Esophagus muscularis mucosa (tissue), 4 donors: Measurements from ENCODE around the gene STOX2. TPM values are rescaled to one million over a fixed set of nuclear protein-coding genes. Genes with fewer than 3 reads are reported as not detected.

Source experiments
- DNase-seq: peaks from one replicate; pipeline ENCODE4 v3.0.0-alpha.2; 2017; ENCODE audit errors: extremely low spot score
- H3K27ac ChIP-seq, 4 donors: fragments of 200-600 bp; sonication (generic); replicated peaks in 1 of 4; 1 replicate in 3 of 4; 2 replicates in 1 of 4; pipeline ENCODE4 v1.5.1; 2016 to 2019; ENCODE audit warnings: mild to moderate bottlenecking in 1 of 4
- H3K27me3 ChIP-seq, 4 donors: fragments of 200-600 bp; sonication (generic); one replicate each; pipeline versions ENCODE4 v1.5.1 to v1.6.0; 2016 to 2019
- H3K36me3 ChIP-seq, 4 donors: fragments of 200-600 bp; sonication (generic); one replicate each; pipeline ENCODE4 v1.5.1; 2016 to 2019
- H3K4me1 ChIP-seq, 4 donors: fragments of 200-600 bp; sonication (generic); one replicate each; pipeline ENCODE4 v1.5.1; 2016 to 2019
- H3K4me3 ChIP-seq, 4 donors: fragments of 200-600 bp; sonication (generic); 1 replicate in 2 of 4; 2 replicates in 2 of 4; pipeline ENCODE4 v1.5.1; 2016 to 2019; ENCODE audit warnings: mild to moderate bottlenecking in 4 of 4, moderate library complexity in 1 of 4
- H3K9me3 ChIP-seq, 4 donors: fragments of 200-600 bp; sonication (generic); 1 replicate in 3 of 4; 2 replicates in 1 of 4; pipeline ENCODE4 v1.5.1; 2016 to 2019
- EP300 ChIP-seq: sonication (generic); formaldehyde crosslinking; IDR thresholded peaks from one replicate; pipeline ENCODE4 v1.6.1; 2017; ENCODE audit warnings: antibody characterized with exemption
- POLR2A ChIP-seq: fragments of 450-650 bp; IDR thresholded peaks from one replicate; pipeline ENCODE4 v1.6.1; 2017; ENCODE audit warnings: antibody characterized with exemption, moderate library complexity, mild to moderate bottlenecking, low read depth
- POLR2AphosphoS5 ChIP-seq, 2 donors: sonication (generic); formaldehyde crosslinking; IDR thresholded peaks; one replicate each; pipeline ENCODE4 v1.6.1; 2017; ENCODE audit warnings: antibody characterized with exemption in 2 of 2
- WGBS: methylation state at CpG from one replicate; pipeline ENCODE4 v1.1.5; 2018; 5-methylcytosine and 5-hydroxymethylcytosine counted together
- intact Hi-C: fragments of 100-400 bp; cut with DNase I; formaldehyde crosslinking; loops from one replicate; pipeline ENCODE4 v1.15.1; 2023
- total RNA-seq, 4 donors: library from RNA; depleted of rRNA; stranded (reverse); fragments of >200 nt; gene quantifications; one replicate each; pipeline versions ENCODE4 v1.1.0 to v1.2.1, GENCODE V29; 2016
- TF ChIP-seq, protein P1 (sequence below), 3 experiments: fragments of 200-600 bp in 2 of 3; fragments of 450-650 bp in 1 of 3; sonication (generic) in 2 of 3; IDR thresholded peaks; one replicate each; pipeline ENCODE4 v1.5.1; 2017 to 2019; ENCODE audit warnings: antibody characterized with exemption in 3 of 3, mild to moderate bottlenecking in 2 of 3, moderate library complexity in 1 of 3

STOX2 gene
- total RNA-seq, 4 donors from 2014 or later: 7.0 to 11.7 (median 10.5) TPM

DNA sequence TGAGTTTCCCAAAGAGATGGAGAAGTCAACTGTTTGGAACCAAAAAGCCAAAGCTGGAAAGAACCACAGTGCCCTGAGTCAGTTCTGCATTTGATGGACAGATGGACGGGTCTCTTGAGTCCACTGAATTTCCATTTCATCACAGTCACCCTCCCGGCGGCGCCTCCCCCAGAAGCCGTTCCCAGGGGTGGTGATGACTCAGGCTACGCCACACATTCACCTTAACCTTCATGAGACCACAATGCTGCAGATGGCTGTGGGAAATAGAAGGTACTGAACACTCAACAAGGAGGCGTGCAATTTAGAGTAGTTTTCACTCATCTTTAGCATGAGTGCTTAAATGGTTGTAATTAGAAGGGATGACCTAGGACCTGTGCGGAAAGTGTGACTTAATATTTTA lies 61.3 kb downstream of the STOX2 start:
- Histone ChIP-seq H3K9me3 (no peaks in the 10 kb centered on the region), H3K36me3 (no peaks in the 10 kb centered on the region), H3K27ac (no peak overlapping the region), H3K27me3 (no peaks in the 10 kb centered on the region), H3K4me3 (no peak overlapping the region), H3K4me1 (peaks cover under 1 to 8% (median 4%) of the 10 kb centered on the region in 4 donors)
- 89% methylated on average over 8 of the region's 8 CpGs for WGBS
- TF ChIP-seq POLR2AphosphoS5 (IDR thresholded peaks at IDR 0.05) (no peak), POLR2A (no peak), EP300 (no peak)
- TF ChIP-seq, protein P1, sequence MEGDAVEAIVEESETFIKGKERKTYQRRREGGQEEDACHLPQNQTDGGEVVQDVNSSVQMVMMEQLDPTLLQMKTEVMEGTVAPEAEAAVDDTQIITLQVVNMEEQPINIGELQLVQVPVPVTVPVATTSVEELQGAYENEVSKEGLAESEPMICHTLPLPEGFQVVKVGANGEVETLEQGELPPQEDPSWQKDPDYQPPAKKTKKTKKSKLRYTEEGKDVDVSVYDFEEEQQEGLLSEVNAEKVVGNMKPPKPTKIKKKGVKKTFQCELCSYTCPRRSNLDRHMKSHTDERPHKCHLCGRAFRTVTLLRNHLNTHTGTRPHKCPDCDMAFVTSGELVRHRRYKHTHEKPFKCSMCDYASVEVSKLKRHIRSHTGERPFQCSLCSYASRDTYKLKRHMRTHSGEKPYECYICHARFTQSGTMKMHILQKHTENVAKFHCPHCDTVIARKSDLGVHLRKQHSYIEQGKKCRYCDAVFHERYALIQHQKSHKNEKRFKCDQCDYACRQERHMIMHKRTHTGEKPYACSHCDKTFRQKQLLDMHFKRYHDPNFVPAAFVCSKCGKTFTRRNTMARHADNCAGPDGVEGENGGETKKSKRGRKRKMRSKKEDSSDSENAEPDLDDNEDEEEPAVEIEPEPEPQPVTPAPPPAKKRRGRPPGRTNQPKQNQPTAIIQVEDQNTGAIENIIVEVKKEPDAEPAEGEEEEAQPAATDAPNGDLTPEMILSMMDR (IDR thresholded peaks at IDR 0.05): no peak
- no peak for DNase-seq
- intact Hi-C loops: no loop called here

- Histone ChIP-seq H3K9me3 (no peaks in the 10 kb centered on the region), H3K4me1 (peaks cover 0 to 12% (median 0%) of the 10 kb centered on the region in 4 donors), H3K27me3 (no peaks in the 10 kb centered on the region), H3K36me3 (no peaks in the 10 kb centered on the region), H3K4me3 (no peak overlapping the region), H3K27ac (no peak overlapping the region)
- 94% methylated on average over 11 of the region's 11 CpGs for WGBS
- TF ChIP-seq EP300: no peak
- no peak for DNase-seq
- intact Hi-C loops: no loop called here
Observed at GRCh38 chr4:183967266-183967665, 62.2 kb downstream of the STOX2 start.

DNA sequence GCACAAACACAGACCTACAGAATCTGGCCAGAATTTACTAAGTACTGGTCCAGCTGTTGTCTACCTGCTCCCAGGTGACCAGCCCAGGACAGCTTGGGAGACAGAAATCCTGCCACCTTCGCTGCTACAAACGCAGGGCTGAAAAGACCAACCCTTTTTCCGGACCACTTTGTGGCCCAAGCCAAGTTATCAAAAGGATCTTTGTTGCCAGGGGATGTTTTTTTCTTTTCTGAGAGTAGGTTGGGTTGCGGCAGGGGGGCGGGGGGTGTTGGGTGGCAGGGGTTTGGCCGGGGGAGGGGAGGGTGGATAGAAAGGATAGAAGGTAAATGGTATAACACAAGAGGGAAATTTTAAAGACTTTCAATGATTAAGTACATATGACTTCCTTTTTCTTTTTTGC lies 63.4 kb downstream of the STOX2 start:
- H3K9me3 ChIP-seq: no peaks in the 10 kb centered on the region
- TF ChIP-seq POLR2A (no peak), POLR2AphosphoS5 (IDR thresholded peaks at IDR 0.05) (no peak), EP300 (no peak)
- TF ChIP-seq, protein P1 (IDR thresholded peaks at IDR 0.05): no peak
- no peak for DNase-seq
- H3K27me3 ChIP-seq: no peaks in the 10 kb centered on the region
- no peak overlapping the region for H3K27ac ChIP-seq
- WGBS: 64% methylated on average over 6 of the region's 6 CpGs
- no peaks in the 10 kb centered on the region for H3K36me3 ChIP-seq
- peaks cover 0 to 14% (median 0%) of the 10 kb centered on the region in 4 donors for H3K4me1 ChIP-seq
- intact Hi-C loops: no loop called here
- no peak overlapping the region for H3K4me3 ChIP-seq

DNA sequence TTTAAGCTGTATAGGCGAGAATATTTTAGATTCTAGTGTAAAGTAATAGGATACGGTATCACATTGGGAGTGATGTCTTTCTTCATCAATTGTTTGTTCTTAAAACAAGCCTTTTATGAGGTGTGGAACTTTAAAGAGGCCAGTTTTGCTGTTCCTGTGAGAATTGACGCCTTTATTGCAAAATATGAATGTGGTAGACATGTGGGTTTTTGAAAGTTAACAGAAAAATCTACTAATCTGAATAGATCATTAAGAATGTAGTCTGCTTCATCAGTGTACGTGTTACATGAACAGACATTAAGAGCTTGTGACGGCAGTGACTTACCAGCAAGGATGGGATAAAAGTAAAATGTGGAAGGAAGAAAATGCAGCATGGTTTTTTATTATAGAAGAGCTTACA lies 63.8 kb downstream of the STOX2 start:
- intact Hi-C loops: no loop called here

DNA sequence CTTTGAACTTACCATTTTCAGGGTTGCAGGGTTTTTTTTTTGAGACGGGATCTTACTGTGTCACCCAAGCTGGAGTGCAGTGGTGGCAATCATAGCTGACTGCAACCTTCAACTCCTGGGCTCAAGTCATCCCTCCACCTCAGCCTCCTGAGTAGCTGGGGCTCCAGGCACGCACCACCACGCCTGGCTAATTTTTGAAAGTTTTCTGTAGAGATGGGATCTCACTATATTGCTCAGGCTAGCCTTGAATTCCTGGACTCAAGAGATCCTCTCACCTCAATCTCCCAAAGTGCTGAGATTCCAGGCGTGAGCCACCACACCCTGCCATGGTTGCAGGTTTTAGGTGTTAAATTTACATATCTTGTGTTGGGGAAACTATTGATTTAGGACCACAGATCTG lies 64.5 kb downstream of the STOX2 start:
- TF ChIP-seq, protein P1 (IDR thresholded peaks at IDR 0.05): no peak
- TF ChIP-seq POLR2AphosphoS5 (IDR thresholded peaks at IDR 0.05) (no peak), POLR2A (no peak), EP300 (no peak)
- 92% methylated on average over 3 of the region's 4 CpGs for WGBS
- Histone ChIP-seq H3K4me3 (no peak overlapping the region), H3K36me3 (no peaks in the 10 kb centered on the region), H3K4me1 (peaks cover 0 to 14% (median 0%) of the 10 kb centered on the region in 4 donors), H3K9me3 (peaks cover 0 to 8% (median 0%) of the 10 kb centered on the region in 4 donors), H3K27me3 (no peaks in the 10 kb centered on the region), H3K27ac (no peak overlapping the region)
- DNase-seq: no peak
- intact Hi-C loops: no loop called here

More for the DNA sequence above, 63.8 kb downstream of the STOX2 start:
- Histone ChIP-seq H3K27me3 (no peaks in the 10 kb centered on the region), H3K4me3 (no peak overlapping the region), H3K9me3 (peaks cover 0 to 3% (median 0%) of the 10 kb centered on the region in 4 donors), H3K36me3 (no peaks in the 10 kb centered on the region), H3K4me1 (peaks cover 0 to 14% (median 0%) of the 10 kb centered on the region in 4 donors), H3K27ac (no peak overlapping the region)
- 81% methylated on average over 5 of the region's 5 CpGs for WGBS
- TF ChIP-seq POLR2A: no peak
- TF ChIP-seq POLR2AphosphoS5 (IDR thresholded peaks at IDR 0.05): no peak
- TF ChIP-seq EP300: no peak
- TF ChIP-seq, protein P1 (IDR thresholded peaks at IDR 0.05): no peak
- DNase-seq: no peak
